ENCODE measurements around the gene BCAS4.

Gene BCAS4

GRCh38 chr20:50895111-50895830, 100.4 kb downstream of the BCAS4 start:
- Histone ChIP-seq H3K4me3 (ENCODE audit: low read depth, low read length) (no peak overlapping the region), H3K27ac (no peak overlapping the region), H3K9me3 (ENCODE audit: severe bottlenecking) (no peaks in the 10 kb centered on the region), H3K27me3 (ENCODE audit: insufficient read depth, low read depth, severe bottlenecking) (no peaks in the 10 kb centered on the region), H3K36me3 (peaks cover 98% of the 10 kb centered on the region)
- TF ChIP-seq CTCF (IDR thresholded peaks at IDR 0.05; ENCODE audit: low read depth, low read length): no peak
- no peak for DNase-seq

GRCh38 chr20:50898475-50898874, 103.6 kb downstream of the BCAS4 start:
- no peak overlapping the region for H3K4me3 ChIP-seq (ENCODE audit: low read depth, low read length)
- H3K27ac ChIP-seq: no peak overlapping the region
- no peaks in the 10 kb centered on the region for H3K27me3 ChIP-seq (ENCODE audit: insufficient read depth, low read depth, severe bottlenecking)
- DNase-seq: no peak
- TF ChIP-seq CTCF (IDR thresholded peaks at IDR 0.05; ENCODE audit: low read depth, low read length): no peak
- H3K9me3 ChIP-seq (ENCODE audit: severe bottlenecking): no peaks in the 10 kb centered on the region
- peaks cover 96% of the 10 kb centered on the region for H3K36me3 ChIP-seq

- Histone ChIP-seq H3K4me3 (ENCODE audit: low read depth, low read length) (no peak overlapping the region), H3K27me3 (ENCODE audit: insufficient read depth, low read depth, severe bottlenecking) (no peaks in the 10 kb centered on the region), H3K27ac (no peak overlapping the region), H3K9me3 (ENCODE audit: severe bottlenecking) (no peaks in the 10 kb centered on the region), H3K36me3 (peaks cover 90% of the 10 kb centered on the region)
- no peak for DNase-seq
- no peak for TF ChIP-seq CTCF (IDR thresholded peaks at IDR 0.05; ENCODE audit: low read depth, low read length)
Measured at GRCh38 chr20:50900261-50900660, 105.4 kb downstream of the BCAS4 start.

GRCh38 chr20:50901301-50901700, 106.4 kb downstream of the BCAS4 start:
- Histone ChIP-seq H3K4me3 (ENCODE audit: low read depth, low read length) (no peak overlapping the region), H3K36me3 (peaks cover 84% of the 10 kb centered on the region), H3K27ac (no peak overlapping the region), H3K27me3 (ENCODE audit: insufficient read depth, low read depth, severe bottlenecking) (no peaks in the 10 kb centered on the region), H3K9me3 (ENCODE audit: severe bottlenecking) (no peaks in the 10 kb centered on the region)
- DNase-seq: no peak
- no peak for TF ChIP-seq CTCF (IDR thresholded peaks at IDR 0.05; ENCODE audit: low read depth, low read length)

GRCh38 chr20:50903353-50904051, 108.6 kb downstream of the BCAS4 start:
- peaks cover 71% of the 10 kb centered on the region for H3K36me3 ChIP-seq
- no peak overlapping the region for H3K27ac ChIP-seq
- H3K27me3 ChIP-seq (ENCODE audit: insufficient read depth, low read depth, severe bottlenecking): no peaks in the 10 kb centered on the region

More at GRCh38 chr20:50903353-50904051, 108.6 kb downstream of the BCAS4 start:
- no peak for TF ChIP-seq CTCF (IDR thresholded peaks at IDR 0.05; ENCODE audit: low read depth, low read length)
- DNase-seq: no peak
- no peaks in the 10 kb centered on the region for H3K9me3 ChIP-seq (ENCODE audit: severe bottlenecking)
- H3K4me3 ChIP-seq (ENCODE audit: low read depth, low read length): no peak overlapping the region

All from WERI-Rb-1 (cell line).